ENCODE measurements around the gene TEAD3.

Gene TEAD3

DNA sequence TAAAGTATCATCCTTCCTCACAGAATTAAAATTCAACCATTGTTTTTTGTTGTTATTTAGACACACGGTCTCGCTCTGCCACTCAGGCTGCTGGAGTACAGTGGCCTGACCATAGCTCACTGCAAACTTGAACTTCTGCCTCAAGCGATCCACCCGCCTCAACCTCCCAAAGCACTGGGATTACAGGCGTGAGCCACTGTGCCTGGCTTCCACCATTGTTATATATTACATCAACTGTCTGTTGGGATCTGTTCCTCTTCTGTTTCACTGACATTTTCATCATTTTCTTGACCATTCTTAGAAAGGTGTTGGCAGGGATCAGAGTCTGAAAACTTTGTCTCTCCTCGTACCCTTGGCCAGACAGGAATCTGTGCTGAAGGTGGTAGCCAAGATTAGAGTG, 37.1 kb upstream of the TEAD3 start:
- TF ChIP-seq, protein P1, sequence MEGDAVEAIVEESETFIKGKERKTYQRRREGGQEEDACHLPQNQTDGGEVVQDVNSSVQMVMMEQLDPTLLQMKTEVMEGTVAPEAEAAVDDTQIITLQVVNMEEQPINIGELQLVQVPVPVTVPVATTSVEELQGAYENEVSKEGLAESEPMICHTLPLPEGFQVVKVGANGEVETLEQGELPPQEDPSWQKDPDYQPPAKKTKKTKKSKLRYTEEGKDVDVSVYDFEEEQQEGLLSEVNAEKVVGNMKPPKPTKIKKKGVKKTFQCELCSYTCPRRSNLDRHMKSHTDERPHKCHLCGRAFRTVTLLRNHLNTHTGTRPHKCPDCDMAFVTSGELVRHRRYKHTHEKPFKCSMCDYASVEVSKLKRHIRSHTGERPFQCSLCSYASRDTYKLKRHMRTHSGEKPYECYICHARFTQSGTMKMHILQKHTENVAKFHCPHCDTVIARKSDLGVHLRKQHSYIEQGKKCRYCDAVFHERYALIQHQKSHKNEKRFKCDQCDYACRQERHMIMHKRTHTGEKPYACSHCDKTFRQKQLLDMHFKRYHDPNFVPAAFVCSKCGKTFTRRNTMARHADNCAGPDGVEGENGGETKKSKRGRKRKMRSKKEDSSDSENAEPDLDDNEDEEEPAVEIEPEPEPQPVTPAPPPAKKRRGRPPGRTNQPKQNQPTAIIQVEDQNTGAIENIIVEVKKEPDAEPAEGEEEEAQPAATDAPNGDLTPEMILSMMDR (conservative IDR thresholded peaks at IDR 0.05) = no peak
- H3K27ac ChIP-seq = no peak overlapping the region

DNA sequence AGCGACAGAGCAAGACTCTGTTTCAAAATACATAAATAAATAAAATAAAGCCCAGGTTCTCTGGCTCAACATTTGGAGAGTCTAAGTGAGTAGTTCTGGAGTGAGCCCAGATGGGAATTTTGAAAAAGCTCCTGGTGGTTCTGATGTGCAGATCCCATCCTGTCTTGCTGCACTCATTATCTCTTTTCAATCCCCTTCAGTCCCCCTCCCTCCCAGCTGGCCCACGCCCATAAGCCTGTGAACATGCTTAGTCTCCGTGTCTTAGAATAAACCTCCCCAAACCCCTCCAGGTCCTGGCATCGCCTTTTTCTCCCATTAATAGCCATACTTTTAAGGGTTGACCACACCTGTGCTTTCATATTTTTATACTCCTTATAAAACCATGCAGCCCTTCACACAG, 35.2 kb upstream of the TEAD3 start:
- no peak overlapping the region for H3K27ac ChIP-seq
- TF ChIP-seq, protein P1 (conservative IDR thresholded peaks at IDR 0.05) = no peak

- TF ChIP-seq, protein P1 (conservative IDR thresholded peaks at IDR 0.05) = no peak
- H3K27ac ChIP-seq = no peak overlapping the region
Observed at GRCh38 chr6:35524380-35525020, 27.6 kb upstream of the TEAD3 start.

DNA sequence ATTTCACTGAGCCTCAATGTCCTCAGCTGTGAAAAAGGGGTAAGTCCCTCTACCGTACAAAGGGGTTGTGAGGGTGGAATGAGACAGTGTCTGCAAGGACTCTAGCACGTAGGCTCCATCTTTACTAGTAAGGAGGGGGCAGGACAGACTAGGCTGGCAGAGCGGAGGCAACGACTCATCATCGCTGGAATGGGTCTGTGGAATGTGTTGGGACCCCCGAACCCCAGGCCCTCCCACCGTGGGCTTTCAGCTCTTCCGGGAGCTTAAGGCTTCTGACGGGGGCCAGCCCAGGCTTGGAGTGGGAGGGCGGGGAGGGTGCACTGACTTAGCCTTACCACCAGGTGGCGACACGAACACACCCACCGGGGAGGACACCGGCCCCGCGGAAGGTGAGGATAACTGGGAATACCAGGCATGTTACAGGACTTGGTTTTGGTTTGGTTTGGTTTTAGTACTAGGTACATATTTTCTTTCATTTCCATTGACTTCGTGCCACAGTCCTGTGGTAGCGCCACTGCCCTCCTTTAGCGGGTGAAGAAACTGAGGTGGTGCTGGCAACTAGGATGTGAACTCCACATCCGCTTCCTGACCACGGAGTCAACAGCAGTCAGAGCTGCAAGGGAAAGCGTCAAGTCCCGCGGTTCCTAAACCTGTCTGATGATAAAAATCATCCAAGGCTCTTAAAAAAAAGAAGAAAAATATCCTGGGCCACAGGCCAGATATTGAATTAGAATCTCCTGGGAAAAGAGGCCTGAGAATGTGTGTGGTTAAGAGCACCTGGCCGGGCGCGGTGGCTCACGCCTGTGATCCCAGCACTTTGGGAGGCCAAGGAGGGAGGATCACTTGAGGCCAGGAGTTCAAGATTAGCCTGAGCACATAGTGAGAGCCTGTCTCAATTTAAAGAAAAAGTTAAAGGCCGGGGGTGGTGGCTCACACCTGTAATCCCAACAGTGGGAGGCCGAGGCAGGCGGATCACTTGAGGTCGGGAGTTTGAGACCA, 26.1 kb upstream of the TEAD3 start:
- TF ChIP-seq, protein P1 (conservative IDR thresholded peaks at IDR 0.05) = peak; percentile 96
- H3K27ac ChIP-seq = peak overlapping the region; percentile 64

DNA sequence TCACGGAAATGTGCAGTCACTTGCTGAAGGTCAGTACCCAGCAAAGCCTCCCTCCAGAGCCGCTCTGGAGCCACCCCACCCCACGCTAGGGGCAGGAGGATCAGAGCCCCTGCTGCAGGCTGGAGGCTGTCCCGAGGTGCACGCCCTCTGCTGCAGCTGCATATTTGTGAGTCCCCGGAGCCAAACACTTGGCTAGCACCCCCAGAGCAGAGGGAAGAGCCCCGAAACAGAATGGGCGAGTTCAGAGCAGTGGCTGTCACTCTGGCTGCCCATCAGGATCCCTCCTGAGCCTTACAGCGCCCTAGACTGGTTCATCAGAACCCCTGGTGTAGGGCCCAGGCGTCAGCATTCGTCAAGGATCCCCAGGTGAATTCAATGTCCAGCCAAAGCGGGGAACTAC, 25.3 kb upstream of the TEAD3 start:
- TF ChIP-seq, protein P1 (conservative IDR thresholded peaks at IDR 0.05) = no peak
- no peak overlapping the region for H3K27ac ChIP-seq

GRCh38 chr6:35521235-35521634, 24.4 kb upstream of the TEAD3 start:
- no peak overlapping the region for H3K27ac ChIP-seq
- TF ChIP-seq, protein P1 (conservative IDR thresholded peaks at IDR 0.05) = no peak

GRCh38 chr6:35519313-35520015, 22.6 kb upstream of the TEAD3 start:
- TF ChIP-seq, protein P1 (conservative IDR thresholded peaks at IDR 0.05) = no peak
- no peak overlapping the region for H3K27ac ChIP-seq

Data from VCaP (cell line).